GM12891 (cell line): ENCODE results near the gene BDH1.

ENCODE experiments used
- POLR2A ChIP-seq: IDR thresholded peaks from 2 replicates; pipeline ENCODE4 v1.6.1; 2011; ENCODE audit warnings: low read depth, low read length, control low read depth
- POLR2AphosphoS5 ChIP-seq: IDR thresholded peaks from 2 replicates; pipeline ENCODE4 v1.6.1; 2011; ENCODE audit warnings: low read depth, low read length, control low read depth
- SPI1 ChIP-seq: IDR thresholded peaks from 2 replicates; pipeline ENCODE4 v1.6.1; 2011; ENCODE audit warnings: low read depth, low read length, control low read depth
- TAF1 ChIP-seq: IDR thresholded peaks from 2 replicates; pipeline ENCODE4 v1.6.1; 2011; ENCODE audit warnings: low read depth, low read length, control low read depth

DNA sequence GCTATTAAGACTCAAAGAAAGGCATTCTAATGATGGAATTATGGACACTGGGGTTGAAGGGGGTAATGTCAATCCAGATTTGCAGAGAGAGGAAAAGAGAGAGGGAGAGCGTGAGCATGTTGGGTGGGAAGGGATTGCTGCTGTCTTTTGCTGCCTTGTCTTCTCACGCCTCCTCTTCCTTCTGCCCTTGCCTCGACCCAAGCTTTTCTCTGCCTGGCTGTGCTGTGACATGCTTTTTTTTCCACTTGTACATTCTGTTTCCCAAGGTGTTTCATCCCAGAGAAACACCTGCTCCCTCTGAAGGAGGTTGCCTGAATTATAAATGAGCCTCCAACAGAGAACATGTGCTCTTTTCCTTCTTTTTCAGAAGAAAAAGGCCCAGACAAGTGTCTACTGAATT lies 80.3 kb downstream of the BDH1 start:
- TF ChIP-seq POLR2A, result no peak
- TF ChIP-seq SPI1, result no peak
- no peak for TF ChIP-seq POLR2AphosphoS5
- no peak for TF ChIP-seq TAF1
